Activated CD4-positive, alpha-beta T cell treated with anti-CD3 and anti-CD28 coated beads, Interleukin-2, Interleukin-4, amounts not matched to agents 100 ng/mL and 50 ng/mL, durations not matched to agents 16 hours and 8 hours (primary cell): ENCODE results near the gene SFTPD.
"Not testable (repeated sequence)": the region's sequence is repeated elsewhere in the genome, so short reads cannot be mapped to it uniquely, and the experiment has no call there.

ENCODE experiments used
- DNase-seq: peaks from one replicate; pipeline ENCODE4 v3.0.0-alpha.2; 2020; ENCODE audit warnings: low spot score

The SFTPD gene

GRCh38 chr10:79948976-79949722 is at the start of gene SFTPD:
Gene SFTPD, minus strand, starts transcription at chr10:79949105. Its CDS starts 2,446 bp downstream, at chr10:79946659.
- no peak for DNase-seq

GRCh38 chr10:79995979-79996634 is 47.2 kb upstream of the SFTPD start:
- no peak for DNase-seq

- DNase-seq, result no peak
These were observed 45.7 kb upstream of the SFTPD start for GRCh38 chr10:79994556-79994955.

GRCh38 chr10:79988199-79988598 is 39.3 kb upstream of the SFTPD start:
- DNase-seq, result not testable (repeated sequence)

GRCh38 chr10:79986661-79987060 is 37.8 kb upstream of the SFTPD start:
- not testable (repeated sequence) for DNase-seq

GRCh38 chr10:79985481-79986072 is 36.7 kb upstream of the SFTPD start:
- no peak for DNase-seq

- peak; percentile 63 for DNase-seq
These were observed 35.9 kb upstream of the SFTPD start for GRCh38 chr10:79984851-79985250.

GRCh38 chr10:79983286-79983909 is 34.5 kb upstream of the SFTPD start:
- DNase-seq, result no peak

- no peak for DNase-seq
These were observed 34.0 kb upstream of the SFTPD start for GRCh38 chr10:79982861-79983260.

- no peak for DNase-seq
These were observed 33.5 kb upstream of the SFTPD start for GRCh38 chr10:79982362-79982800.

GRCh38 chr10:79981450-79982361 is 32.8 kb upstream of the SFTPD start:
- DNase-seq, result peak; percentile 22

GRCh38 chr10:79980711-79981110 is 31.8 kb upstream of the SFTPD start:
- no peak for DNase-seq

GRCh38 chr10:79979976-79980687 is 31.2 kb upstream of the SFTPD start:
- DNase-seq, result no peak

- no peak for DNase-seq
These were observed 30.5 kb upstream of the SFTPD start for GRCh38 chr10:79979310-79979975.

GRCh38 chr10:79976999-79977398 is 28.1 kb upstream of the SFTPD start:
- no peak for DNase-seq

GRCh38 chr10:79970062-79970461 is 21.2 kb upstream of the SFTPD start:
- DNase-seq, result no peak

- DNase-seq, result no peak
These were observed 999 bp downstream of the SFTPD start for GRCh38 chr10:79947787-79948424.

GRCh38 chr10:79947083-79947415 is 1.9 kb downstream of the SFTPD start:
- no peak for DNase-seq

- DNase-seq, result no peak
These were observed 2.4 kb downstream of the SFTPD start for GRCh38 chr10:79946271-79947082.
